SU-DHL-6 (cell line): Measurements from ENCODE around the gene MSH3.
"Not testable (repeated sequence)": the region's sequence is repeated elsewhere in the genome, so short reads cannot be mapped to it uniquely, and the experiment has no call there.

Experiments used
- H2AFZ ChIP-seq: fragments of 200-600 bp; sonication (generic); 2 replicates; pipeline ENCODE4 v1.6.1; 2014; ENCODE audit warnings: low read depth, mild to moderate bottlenecking, moderate library complexity, mixed read lengths, antibody characterized with exemption, low read length; ENCODE audit not compliant: severe bottlenecking
- H3F3A ChIP-seq: fragments of 200-600 bp; shearing (Covaris generic); 2 replicates; pipeline ENCODE4 v1.6.0; 2016; ENCODE audit warnings: antibody characterized with exemption, mild to moderate bottlenecking; ENCODE audit not compliant: insufficient read depth
- H3K27ac ChIP-seq: fragments of 200-600 bp; sonication (generic); 2 replicates; pipeline ENCODE4 v1.5.1; 2016; ENCODE audit warnings: low read depth, mild to moderate bottlenecking, low read length, moderate library complexity, mixed read lengths
- H3K27me3 ChIP-seq: fragments of 200-600 bp; sonication (generic), shearing (Covaris generic); 2 replicates; pipeline ENCODE4 v1.6.0; 2014; ENCODE audit warnings: mild to moderate bottlenecking, low read length
- H3K36me3 ChIP-seq: fragments of 200-600 bp; sonication (generic); 2 replicates; pipeline ENCODE4 v1.6.1; 2014; ENCODE audit warnings: mild to moderate bottlenecking, low read length, mixed read lengths
- H3K4me2 ChIP-seq: fragments of 300-600, 200-600 bp; shearing (Covaris generic), sonication (generic); 2 replicates; pipeline ENCODE4 v1.6.0; 2014; ENCODE audit warnings: low read length, low read depth, mild to moderate bottlenecking; ENCODE audit not compliant: poor library complexity, severe bottlenecking
- H3K4me3 ChIP-seq: fragments of 200-600 bp; sonication (generic); 2 replicates; pipeline ENCODE4 v1.5.1; 2014; ENCODE audit warnings: antibody characterized with exemption, low read length, mild to moderate bottlenecking, mixed read lengths; ENCODE audit not compliant: insufficient read depth, poor library complexity, severe bottlenecking
- H3K79me2 ChIP-seq: fragments of 200-600 bp; sonication (generic); 2 replicates; pipeline ENCODE4 v1.6.1; 2014; ENCODE audit warnings: mild to moderate bottlenecking, low read length, moderate library complexity; ENCODE audit not compliant: insufficient read depth
- H3K9ac ChIP-seq: fragments of 200-600 bp; sonication (generic); 2 replicates; pipeline ENCODE4 v1.7.0; 2014; ENCODE audit warnings: mild to moderate bottlenecking, low read length
- H3K9me2 ChIP-seq: fragments of 200-600 bp; sonication (generic); replicated peaks from 2 replicates; pipeline ENCODE4 v1.6.1; 2014; ENCODE audit warnings: low read length; ENCODE audit not compliant: insufficient read depth
- H3K9me3 ChIP-seq: fragments of 200-600 bp; sonication (generic); 2 replicates; pipeline ENCODE4 v1.6.1; 2014; ENCODE audit warnings: low read length, mixed read lengths; ENCODE audit not compliant: insufficient read depth
- H4K20me1 ChIP-seq: fragments of 200-600 bp; sonication (generic); 2 replicates; pipeline ENCODE4 v1.6.1; 2014; ENCODE audit warnings: low read depth, mild to moderate bottlenecking, antibody characterized with exemption, low read length, moderate library complexity, mixed read lengths
- EZH2phosphoT487 ChIP-seq: fragments of 200-600 bp; sonication (generic), shearing (Covaris generic); conservative IDR thresholded peaks from 2 replicates; pipeline ENCODE4 v1.6.1; 2018; ENCODE audit warnings: mild to moderate bottlenecking, antibody characterized with exemption, low read length, moderate library complexity, mixed read lengths
- TF ChIP-seq, protein P1 (sequence below): fragments of 200-600 bp; sonication (generic); IDR thresholded peaks from one replicate; pipeline ENCODE4 v1.5.1; 2017; ENCODE audit warnings: antibody characterized with exemption, mild to moderate bottlenecking, low read length, moderate library complexity; ENCODE audit not compliant: insufficient read depth, poor library complexity, severe bottlenecking

MSH3 gene

DNA sequence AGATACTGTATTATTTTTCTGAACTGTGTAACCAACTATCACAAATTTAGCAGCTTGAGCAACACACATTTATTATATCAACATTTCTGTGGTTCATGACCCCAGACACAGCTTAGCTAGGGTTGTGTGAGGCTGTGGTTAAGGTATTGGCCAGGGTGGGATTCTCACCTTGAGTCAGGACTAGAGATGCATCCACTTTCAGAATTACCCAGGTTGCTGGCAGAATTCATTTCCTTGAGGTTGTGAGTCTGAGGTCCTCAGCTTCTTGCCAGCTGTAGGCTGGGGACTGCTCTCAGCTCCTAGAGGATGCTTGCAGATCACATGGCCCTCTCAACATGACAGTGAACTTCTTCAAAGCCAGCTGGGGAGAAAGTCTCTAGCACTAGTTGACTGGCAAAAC lies 183.2 kb downstream of the MSH3 start:
- Histone ChIP-seq H4K20me1 (no peaks in the 10 kb centered on the region), H3K27ac (no peak overlapping the region), H3K4me2 (no peak overlapping the region), H3K36me3 (no peaks in the 10 kb centered on the region), H3K79me2 (no peaks in the 10 kb centered on the region), H3K4me3 (no peak overlapping the region), H3K9me3 (no peaks in the 10 kb centered on the region), H3K9me2 (no peaks in the 10 kb centered on the region), H3F3A (0 out of 2 replicates have a peak, but pooled peaks cover 6% of the 10 kb centered on the region), H3K27me3 (no peaks in the 10 kb centered on the region), H2AFZ (no peak overlapping the region), H3K9ac (no peak overlapping the region)
- TF ChIP-seq, protein P1, sequence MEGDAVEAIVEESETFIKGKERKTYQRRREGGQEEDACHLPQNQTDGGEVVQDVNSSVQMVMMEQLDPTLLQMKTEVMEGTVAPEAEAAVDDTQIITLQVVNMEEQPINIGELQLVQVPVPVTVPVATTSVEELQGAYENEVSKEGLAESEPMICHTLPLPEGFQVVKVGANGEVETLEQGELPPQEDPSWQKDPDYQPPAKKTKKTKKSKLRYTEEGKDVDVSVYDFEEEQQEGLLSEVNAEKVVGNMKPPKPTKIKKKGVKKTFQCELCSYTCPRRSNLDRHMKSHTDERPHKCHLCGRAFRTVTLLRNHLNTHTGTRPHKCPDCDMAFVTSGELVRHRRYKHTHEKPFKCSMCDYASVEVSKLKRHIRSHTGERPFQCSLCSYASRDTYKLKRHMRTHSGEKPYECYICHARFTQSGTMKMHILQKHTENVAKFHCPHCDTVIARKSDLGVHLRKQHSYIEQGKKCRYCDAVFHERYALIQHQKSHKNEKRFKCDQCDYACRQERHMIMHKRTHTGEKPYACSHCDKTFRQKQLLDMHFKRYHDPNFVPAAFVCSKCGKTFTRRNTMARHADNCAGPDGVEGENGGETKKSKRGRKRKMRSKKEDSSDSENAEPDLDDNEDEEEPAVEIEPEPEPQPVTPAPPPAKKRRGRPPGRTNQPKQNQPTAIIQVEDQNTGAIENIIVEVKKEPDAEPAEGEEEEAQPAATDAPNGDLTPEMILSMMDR = no peak
- no peak for TF ChIP-seq EZH2phosphoT487

DNA sequence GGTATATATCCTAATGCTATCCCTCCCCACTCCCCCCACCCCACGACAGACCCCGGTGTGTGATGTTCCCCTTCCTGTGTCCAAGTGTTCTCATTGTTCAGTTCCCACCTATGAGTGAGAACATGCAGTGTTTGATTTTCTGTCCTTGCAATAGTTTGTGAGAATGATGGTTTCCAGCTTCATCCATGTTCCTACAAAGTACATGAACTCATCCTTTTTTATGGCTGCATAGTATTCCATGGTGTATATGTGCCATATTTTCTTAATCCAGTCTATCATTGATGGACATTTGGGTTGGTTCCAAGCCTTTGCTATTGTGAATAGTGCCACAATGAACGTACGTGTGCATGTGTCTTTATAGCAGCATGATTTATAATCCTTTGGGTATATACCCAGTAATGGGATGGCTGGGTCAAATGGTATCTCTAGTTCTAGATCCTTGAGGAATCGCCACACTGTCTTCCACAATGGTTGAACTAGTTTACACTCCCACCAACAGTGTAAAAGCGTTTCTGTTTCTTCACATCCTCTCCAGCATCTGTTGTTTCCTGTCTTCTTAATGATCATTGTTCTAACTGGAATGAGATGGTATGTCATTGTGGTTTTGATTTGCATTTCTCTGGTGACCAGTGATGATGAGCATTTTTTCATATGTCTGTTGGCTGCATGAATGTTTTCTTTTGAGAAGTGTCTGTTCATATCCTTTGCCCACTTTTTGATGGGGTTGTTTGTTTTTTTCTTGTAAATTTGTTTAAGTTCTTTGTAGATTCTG lies 186.8 kb downstream of the MSH3 start:
- not testable (repeated sequence) for H3K9me2 ChIP-seq, H2AFZ ChIP-seq, H4K20me1 ChIP-seq, H3K9ac ChIP-seq, H3F3A ChIP-seq, H3K36me3 ChIP-seq, H3K27ac ChIP-seq, H3K79me2 ChIP-seq, H3K4me3 ChIP-seq, H3K4me2 ChIP-seq, H3K27me3 ChIP-seq, H3K9me3 ChIP-seq

DNA sequence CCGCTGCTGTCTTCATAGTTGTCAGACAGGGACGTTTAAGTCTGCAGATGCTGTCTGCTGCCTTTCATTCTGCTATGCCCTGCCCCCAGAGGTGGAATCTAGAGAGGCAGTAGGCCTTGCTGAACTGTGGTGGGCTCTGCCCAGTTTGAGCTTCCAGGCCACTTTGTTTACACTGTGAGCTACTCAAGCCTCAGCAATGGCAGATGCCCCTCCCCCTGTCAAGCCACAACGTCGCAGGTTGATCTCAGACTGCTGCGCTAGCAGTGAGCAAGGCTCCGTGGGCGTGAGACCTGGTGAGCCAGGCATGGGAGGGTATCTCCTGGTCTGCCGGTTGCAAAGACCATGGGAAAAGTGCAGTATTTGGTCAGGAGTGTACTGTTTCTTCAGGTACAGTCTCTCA lies 192.0 kb downstream of the MSH3 start:
- not testable (repeated sequence) for H3K9me2 ChIP-seq, H3K9me3 ChIP-seq, H3K4me3 ChIP-seq, H3K36me3 ChIP-seq, H3K9ac ChIP-seq, H3F3A ChIP-seq, H3K27me3 ChIP-seq, H4K20me1 ChIP-seq, H3K27ac ChIP-seq, H2AFZ ChIP-seq, H3K4me2 ChIP-seq, H3K79me2 ChIP-seq

DNA sequence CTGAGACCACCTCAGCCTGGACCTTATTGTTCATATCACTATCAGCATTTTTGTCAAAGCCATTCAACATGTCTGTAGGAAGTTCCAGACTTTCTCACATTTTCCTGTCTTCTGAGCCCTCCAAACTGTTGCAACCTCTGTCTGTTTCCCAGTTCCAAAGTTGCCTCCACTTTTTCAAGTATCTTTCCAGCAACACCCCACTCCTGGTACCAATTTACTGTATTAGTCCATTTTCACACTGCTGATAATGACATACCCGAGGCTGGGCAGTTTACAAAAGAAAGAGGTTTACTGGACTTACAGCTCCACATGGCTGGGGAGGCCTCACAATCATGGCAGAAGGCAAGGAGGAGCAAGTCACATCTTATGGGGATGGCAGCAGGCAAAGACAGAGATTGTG lies 195.7 kb downstream of the MSH3 start:
- H3K27me3 ChIP-seq, H3K79me2 ChIP-seq, H3K9ac ChIP-seq, H2AFZ ChIP-seq, H3K9me3 ChIP-seq, H3K4me2 ChIP-seq, H4K20me1 ChIP-seq, H3F3A ChIP-seq, H3K9me2 ChIP-seq, H3K27ac ChIP-seq, H3K4me3 ChIP-seq: not testable (repeated sequence)
- peaks cover 11% of the 10 kb centered on the region; the same call in 1 of the 2 replicates for H3K36me3 ChIP-seq
